Urinary bladder (tissue), 4 donors: ENCODE data around the gene CCL17. TPM values are rescaled to one million over a fixed set of nuclear protein-coding genes. Genes with fewer than 3 reads are reported as not detected.

Experiments used
- DNase-seq: peaks from one replicate; pipeline ENCODE4 v3.0.0-alpha.2; 2015; ENCODE audit errors: extremely low spot score
- H3K27ac ChIP-seq: one replicate; pipeline ENCODE4 v1.5.1; 2013; ENCODE audit warnings: low read depth, mild to moderate bottlenecking, moderate library complexity
- H3K36me3 ChIP-seq: one replicate; pipeline ENCODE4 v1.6.1; 2013; ENCODE audit warnings: mild to moderate bottlenecking, moderate library complexity; ENCODE audit not compliant: insufficient read depth
- H3K4me1 ChIP-seq: one replicate; pipeline ENCODE4 v1.6.1; 2013; ENCODE audit warnings: mild to moderate bottlenecking, moderate library complexity; ENCODE audit not compliant: insufficient read depth
- H3K4me3 ChIP-seq: one replicate; pipeline ENCODE4 v1.5.1; 2013; ENCODE audit warnings: low read depth, low read length
- WGBS: extraction: QIAGEN DNeasy Blood & Tissue Kit; methylation state at CpG from one replicate; pipeline ENCODE4 v1.1.7; 2013; 5-methylcytosine and 5-hydroxymethylcytosine counted together
- polyA plus RNA-seq: library from polyadenylated mRNA; stranded (reverse); fragments of 200-250 nt; gene quantifications from one replicate; pipeline ENCODE4 v1.2.3, GENCODE V29; 2013
- total RNA-seq: library from RNA; depleted of rRNA; stranded (reverse); fragments of >200 nt; gene quantifications from one replicate; pipeline ENCODE4 v1.2.3, GENCODE V29; 2014
- donor health status: healthy with polysubstance abuse.
- donor health status: healthy.

Gene CCL17
- total RNA-seq: not detected
- not detected for polyA plus RNA-seq

DNA sequence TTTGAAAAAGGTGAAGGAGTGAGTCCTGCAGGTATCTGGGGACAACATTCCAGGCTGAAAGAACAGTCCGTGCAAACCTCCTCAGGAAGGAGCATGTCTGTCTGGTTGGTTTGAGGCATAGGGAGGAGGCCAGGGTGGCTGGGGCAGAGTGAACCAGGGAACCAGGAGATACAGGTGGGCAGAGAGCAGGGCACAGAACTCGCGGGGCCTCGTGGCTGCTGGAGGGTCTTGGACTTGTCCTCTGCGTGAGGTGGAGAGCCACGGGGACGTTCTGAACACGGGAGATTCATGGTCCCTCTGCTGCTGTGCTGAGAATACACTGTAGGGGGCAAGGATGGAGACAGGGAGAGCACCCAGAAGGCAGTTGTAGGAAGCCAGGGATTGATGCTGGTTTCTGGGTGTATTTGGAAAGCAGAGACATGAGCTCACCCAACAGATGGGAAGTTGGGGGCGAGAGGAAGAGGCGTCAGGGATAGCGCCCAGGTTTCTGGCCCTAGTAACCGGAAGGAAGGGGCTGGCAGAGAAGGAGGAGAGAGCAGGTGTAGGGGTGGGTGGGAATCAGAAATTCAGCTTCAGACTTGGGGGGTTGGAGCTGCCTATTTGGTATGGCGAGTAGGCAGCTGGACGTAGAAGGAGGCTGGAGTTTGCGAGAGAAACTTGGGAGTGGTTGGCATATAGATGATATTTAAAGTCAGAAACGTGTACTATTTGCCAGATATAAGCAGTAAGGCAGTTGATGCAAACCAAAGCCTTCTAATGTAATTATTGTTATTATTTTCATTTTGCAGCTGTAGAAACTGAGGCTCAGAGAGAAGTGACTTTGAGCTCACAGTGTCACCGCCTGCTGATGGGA lies at the start of gene CCL17:
Gene CCL17 (plus strand): TSS at position 803 of the 853 bp plus-strand sequence. CDS start 9,166 bp downstream, outside the sequence.
- no peak within 1 kb of the TSS for H3K4me3 ChIP-seq
- 71% methylated on average over 17 of the region's 17 CpGs for WGBS
- DNase-seq: no peak

DNA sequence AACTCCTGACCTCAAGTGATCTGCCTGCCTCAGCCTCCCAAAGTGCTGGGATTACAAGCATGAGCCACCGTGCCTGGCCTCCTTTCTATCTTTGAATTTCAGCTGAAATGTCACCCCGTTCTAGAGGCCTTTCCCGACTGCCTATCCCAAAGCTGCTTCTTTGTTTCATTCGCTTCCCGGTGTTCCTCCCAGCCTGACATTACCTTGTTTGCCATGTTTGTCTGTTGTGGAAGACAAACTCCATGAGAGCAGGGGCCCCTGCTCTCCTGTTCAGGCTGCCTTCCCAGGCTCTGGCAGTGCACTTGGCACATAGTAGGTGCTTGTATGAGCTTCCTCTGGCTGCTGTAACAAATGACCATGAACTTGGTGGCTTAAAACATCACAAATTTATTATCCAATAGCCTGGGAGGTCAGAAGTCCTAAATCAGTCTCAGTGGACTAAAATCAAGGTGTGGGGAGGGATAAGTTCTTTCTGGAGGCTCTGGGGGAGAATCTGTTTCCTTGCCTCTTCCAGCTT lies 48.6 kb upstream of the CCL17 start:
- no peak for DNase-seq
- Histone ChIP-seq H3K36me3 (no peaks in the 10 kb centered on the region), H3K27ac (no peak overlapping the region), H3K4me1 (no peaks in the 10 kb centered on the region), H3K4me3 (no peak overlapping the region)
- WGBS: 87% methylated on average over 5 of the region's 5 CpGs

More for the DNA sequence above, at the start of gene CCL17:
- Histone ChIP-seq H3K4me1 (no peaks in the 10 kb centered on the region), H3K27ac (no peak within 1 kb of the TSS), H3K36me3 (no peaks in the 10 kb centered on the region)

DNA sequence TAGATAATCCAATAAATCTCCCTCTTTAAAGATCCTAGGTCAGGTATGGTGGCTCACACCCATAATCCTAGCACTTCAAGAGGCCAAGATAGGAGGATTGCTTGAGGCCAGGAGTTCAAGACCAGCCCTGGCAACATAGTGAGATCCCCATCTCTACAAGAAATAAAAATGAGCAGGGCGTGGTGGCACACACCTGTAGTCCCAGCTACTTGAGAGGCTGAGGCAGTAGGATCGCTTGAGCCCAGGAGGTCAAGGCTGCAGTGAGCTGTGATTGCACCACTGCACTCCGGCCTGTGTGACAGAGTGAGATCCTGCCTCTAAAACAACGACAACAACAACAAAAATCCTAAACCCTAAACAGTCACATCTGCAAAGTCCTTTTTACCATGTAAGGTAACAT lies 48.0 kb upstream of the CCL17 start:
- Histone ChIP-seq H3K4me1 (no peaks in the 10 kb centered on the region), H3K36me3 (no peaks in the 10 kb centered on the region), H3K4me3 (no peak overlapping the region), H3K27ac (no peak overlapping the region)
- WGBS: 98% methylated on average over 4 of the region's 4 CpGs
- DNase-seq: no peak

DNA sequence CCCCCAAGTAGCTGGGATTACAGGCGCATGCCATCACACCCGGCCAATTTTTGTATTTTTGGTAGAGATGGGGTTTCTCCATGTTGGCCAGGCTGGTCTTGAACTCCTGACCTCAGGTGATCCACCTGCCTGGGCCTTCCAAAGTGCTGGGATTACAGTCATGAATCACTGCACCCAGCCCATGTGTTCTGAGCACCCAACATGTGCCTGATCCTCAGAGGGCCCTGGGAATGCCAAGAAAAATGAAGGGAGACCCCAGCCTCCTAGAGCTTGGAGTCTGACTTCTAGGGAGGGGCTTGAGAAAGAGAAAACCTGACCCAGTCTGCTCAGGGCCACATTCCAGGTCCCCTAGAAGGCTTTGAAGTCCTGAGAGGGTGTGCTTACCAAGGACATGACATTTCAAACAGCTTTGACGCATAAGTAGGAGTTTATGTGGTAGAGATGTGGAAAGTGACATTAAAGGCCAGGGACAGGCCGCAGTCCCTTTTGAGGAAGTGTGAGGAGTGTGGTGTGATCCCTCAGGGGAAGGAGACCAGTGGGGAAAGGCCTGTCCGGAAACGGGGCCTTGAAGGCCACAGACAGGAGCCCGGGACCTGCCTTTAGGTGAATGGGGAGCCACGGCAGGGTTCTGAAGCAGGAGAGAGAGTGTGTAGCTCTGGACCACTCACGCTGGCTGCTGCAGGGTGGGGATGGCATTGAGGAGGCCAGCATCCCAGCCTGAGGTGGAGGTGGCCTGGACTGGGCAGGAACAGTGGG lies 47.1 kb upstream of the CCL17 start:
- DNase-seq: no peak
- H3K4me3 ChIP-seq: no peak overlapping the region
- 86% methylated on average over 9 of the region's 9 CpGs for WGBS
- H3K27ac ChIP-seq: no peak overlapping the region
- no peaks in the 10 kb centered on the region for H3K4me1 ChIP-seq
- no peaks in the 10 kb centered on the region for H3K36me3 ChIP-seq

GRCh38 chr16:57358086-57358420 lies 46.5 kb upstream of the CCL17 start:
- Histone ChIP-seq H3K27ac (no peak overlapping the region), H3K4me1 (no peaks in the 10 kb centered on the region), H3K4me3 (no peak overlapping the region), H3K36me3 (no peaks in the 10 kb centered on the region)
- DNase-seq: no peak
- 84% methylated on average over 7 of the region's 7 CpGs for WGBS

DNA sequence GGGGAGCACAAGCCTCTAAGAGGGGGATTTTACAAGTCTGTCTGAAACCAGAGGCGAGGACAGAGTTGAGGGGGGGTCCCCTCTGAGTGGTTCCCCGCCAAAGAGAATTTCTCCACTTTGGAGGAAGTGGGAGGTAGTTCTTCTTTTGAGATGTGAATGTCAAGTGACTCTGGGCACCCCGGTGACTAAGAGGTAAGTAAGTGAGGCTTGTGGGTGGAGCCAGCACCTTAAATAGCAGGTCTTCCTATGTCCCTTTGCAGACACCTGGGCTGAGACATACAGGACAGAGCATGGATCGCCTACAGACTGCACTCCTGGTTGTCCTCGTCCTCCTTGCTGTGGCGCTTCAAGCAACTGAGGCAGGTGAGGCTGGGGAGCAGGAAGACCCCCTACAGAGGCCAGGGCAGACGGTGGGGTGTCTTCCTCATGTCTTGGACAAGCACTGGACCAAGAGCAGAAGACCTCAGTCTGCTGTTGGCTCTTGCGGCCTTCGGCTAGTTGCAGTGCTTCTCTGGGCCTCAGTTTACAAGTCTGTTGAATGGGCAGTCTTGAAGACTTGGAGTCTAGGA lies 46.0 kb upstream of the CCL17 start, which contains the start of gene CCL22:
Gene CCL22 (plus strand): TSS at position 257 of the 569 bp plus-strand sequence. CDS start 34 bp downstream, at position 291.
- DNase-seq: no peak
- H3K36me3 ChIP-seq: no peaks in the 10 kb centered on the region
- WGBS: 87% methylated on average over 9 of the region's 9 CpGs
- no peak within 1 kb of the TSS for H3K4me3 ChIP-seq
- no peak within 1 kb of the TSS for H3K27ac ChIP-seq
- H3K4me1 ChIP-seq: no peaks in the 10 kb centered on the region

DNA sequence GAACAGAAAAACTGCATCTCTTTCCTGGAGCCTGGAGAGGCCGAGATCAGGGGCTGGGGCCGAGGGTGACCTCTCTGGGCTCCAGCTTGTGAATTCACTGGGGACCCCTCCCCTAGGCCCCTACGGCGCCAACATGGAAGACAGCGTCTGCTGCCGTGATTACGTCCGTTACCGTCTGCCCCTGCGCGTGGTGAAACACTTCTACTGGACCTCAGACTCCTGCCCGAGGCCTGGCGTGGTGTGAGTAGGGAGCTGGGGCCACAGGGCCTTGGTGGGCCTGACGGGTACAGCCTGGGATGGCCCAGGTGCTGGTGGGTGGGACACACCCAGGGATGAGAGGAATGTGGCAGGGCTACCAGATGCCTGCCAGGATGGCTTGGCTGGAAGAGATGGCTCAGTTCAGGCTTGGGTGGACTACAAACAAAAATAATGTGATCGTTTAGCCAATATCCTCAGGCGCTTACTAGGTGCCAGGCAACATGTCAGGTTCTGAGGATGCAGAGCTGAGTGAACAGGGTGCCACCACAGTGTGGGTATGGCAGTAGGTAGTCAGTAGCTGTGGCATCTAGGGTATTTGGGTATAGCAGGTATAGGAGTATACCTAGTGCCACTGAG lies 44.1 kb upstream of the CCL17 start:
- Histone ChIP-seq H3K4me3 (no peak overlapping the region), H3K4me1 (no peaks in the 10 kb centered on the region), H3K27ac (no peak overlapping the region), H3K36me3 (no peaks in the 10 kb centered on the region)
- WGBS: 94% methylated on average over 16 of the region's 16 CpGs
- DNase-seq: no peak

DNA sequence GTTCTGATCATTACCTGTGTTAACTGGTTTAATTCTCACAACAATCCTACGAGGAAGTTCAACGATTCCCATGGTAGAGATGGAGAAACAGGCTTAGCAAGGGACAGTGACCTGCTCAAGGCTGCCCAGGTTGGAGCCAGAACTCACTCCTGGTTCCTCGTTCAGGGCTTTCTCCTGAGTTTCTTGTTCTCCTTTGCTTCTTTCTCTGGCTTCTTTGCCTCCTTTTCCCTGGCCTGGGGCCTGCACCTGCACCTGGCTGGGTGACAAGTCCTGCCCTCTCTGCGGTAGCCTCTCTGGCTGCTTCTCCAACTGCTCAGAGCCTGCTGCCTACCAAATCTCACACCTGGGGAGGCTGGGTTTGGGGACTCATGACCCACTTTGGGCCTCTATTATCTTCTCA lies 43.2 kb upstream of the CCL17 start:
- WGBS: 80% methylated on average over 4 of the region's 4 CpGs
- no peak for DNase-seq

GRCh38 chr16:57364143-57364542 lies 40.4 kb upstream of the CCL17 start:
- Histone ChIP-seq H3K36me3 (no peaks in the 10 kb centered on the region), H3K4me1 (no peaks in the 10 kb centered on the region), H3K27ac (no peak overlapping the region), H3K4me3 (no peak overlapping the region)
- DNase-seq: no peak
- WGBS: 92% methylated on average over 3 of the region's 3 CpGs

More for the DNA sequence above, 43.2 kb upstream of the CCL17 start:
- H3K36me3 ChIP-seq: no peaks in the 10 kb centered on the region
- no peak overlapping the region for H3K27ac ChIP-seq
- no peaks in the 10 kb centered on the region for H3K4me1 ChIP-seq
- no peak overlapping the region for H3K4me3 ChIP-seq

DNA sequence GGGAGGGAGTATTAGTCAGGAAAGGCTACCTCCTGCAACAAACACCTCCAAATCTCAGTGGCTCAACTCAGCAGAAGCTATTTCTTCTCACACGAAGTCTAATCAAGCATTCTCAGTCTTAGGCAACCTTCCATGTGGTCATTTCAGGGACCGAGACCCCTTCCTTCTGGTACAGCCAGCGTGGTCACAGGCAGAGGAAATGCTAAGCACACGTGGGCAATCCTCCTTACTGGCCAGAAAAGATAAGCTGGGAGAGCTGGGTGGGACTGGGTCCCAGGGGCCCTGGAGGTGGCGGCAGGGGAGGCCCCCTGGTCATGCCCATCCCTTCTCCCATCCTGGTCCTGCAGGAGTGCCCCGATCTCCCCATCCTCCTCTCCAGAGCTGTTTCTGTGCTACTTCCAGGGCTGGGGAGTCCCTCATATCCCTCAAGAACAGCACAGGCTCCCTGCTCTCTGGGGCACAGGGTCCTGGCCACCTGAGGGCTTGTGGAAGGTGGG lies 38.0 kb upstream of the CCL17 start:
- Histone ChIP-seq H3K4me1 (no peaks in the 10 kb centered on the region), H3K36me3 (no peaks in the 10 kb centered on the region), H3K4me3 (no peak overlapping the region), H3K27ac (no peak overlapping the region)
- no peak for DNase-seq
- 54% methylated on average over 6 of the region's 6 CpGs for WGBS

GRCh38 chr16:57367116-57367752 lies 37.3 kb upstream of the CCL17 start:
- Histone ChIP-seq H3K36me3 (no peaks in the 10 kb centered on the region), H3K4me1 (no peaks in the 10 kb centered on the region), H3K4me3 (no peak overlapping the region), H3K27ac (no peak overlapping the region)
- DNase-seq: no peak
- 75% methylated on average over 7 of the region's 7 CpGs for WGBS

DNA sequence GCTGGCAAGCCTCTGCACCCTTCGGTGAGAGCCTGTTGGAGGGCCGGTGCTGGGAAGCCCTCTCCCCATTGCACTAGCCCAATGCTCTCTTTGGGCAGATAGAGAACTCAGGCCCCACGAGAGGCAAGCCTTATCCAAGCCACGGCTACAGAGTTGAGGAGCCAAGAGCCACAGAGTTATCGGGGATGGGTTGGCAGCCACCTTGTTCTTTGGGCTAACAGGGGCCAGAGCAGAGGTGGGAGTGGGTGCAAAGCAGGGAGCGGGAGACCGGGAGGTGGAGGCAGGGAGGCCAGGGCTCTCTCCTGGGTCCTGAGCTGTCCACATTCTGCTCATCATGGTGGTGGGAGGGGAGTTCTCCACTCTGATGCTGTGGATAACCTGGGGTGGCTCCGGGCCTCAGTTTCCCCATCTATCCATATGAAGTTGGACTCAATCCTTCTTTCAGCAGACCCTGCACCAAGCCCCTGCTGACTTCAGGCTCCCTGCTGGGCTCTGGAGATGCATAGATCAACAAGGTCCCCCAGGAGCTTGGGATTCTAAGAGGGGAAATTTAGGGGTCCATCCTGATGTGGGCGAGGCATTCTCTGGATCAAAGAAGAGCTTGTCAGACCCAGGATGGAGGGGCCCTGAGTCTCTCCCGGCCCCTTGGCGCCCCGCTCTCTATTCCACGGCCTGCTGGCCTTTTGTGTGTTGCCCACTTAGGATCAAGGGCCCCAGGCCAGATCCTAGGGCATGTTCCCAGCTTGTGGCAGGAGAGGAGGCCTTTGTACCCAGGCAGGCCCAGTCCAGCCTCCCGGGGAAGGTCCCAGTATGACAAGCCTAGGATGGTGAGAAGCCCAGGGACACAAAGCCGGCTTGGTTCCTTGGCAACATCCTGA lies 32.8 kb upstream of the CCL17 start:
- Histone ChIP-seq H3K4me3 (no peak overlapping the region), H3K27ac (no peak overlapping the region), H3K4me1 (peaks cover 3% of the 10 kb centered on the region), H3K36me3 (no peaks in the 10 kb centered on the region)
- no peak for DNase-seq
- WGBS: 76% methylated on average over 15 of the region's 15 CpGs
